HCT116 (cell line): Measurements from ENCODE around the gene ADGRE1. TPM values are rescaled to one million over a fixed set of nuclear protein-coding genes. Genes with fewer than 3 reads are reported as not detected.

Source experiments
- ATAC-seq: fragments of 200-7000 bp; cut with Tn5 transposase; 2 replicates; pipeline ENCODE4 v1.9.1; 2020; ENCODE audit warnings: mild to moderate bottlenecking, moderate library complexity
- BruUV-seq: library from RNA; stranded (reverse); fragments of 400-500 nt; replicated peaks from 2 replicates; lab custom pipeline; 2021; lab: Mats Ljungman, UMichigan
- CTCF ChIA-PET: fragments of 300-600 bp; sonication (Branson Sonifier 250); formaldehyde crosslinking; loops from one replicate; lab custom pipeline; 2021; ENCODE audit warnings: antibody characterized with exemption; lab: Charles Lee
- POLR2A ChIA-PET: fragments of 300-600, 350-600 bp; sonication (Branson Sonifier 250); formaldehyde crosslinking; loops from one replicate; lab custom pipeline; 2021; ENCODE audit warnings: antibody characterized with exemption; lab: Charles Lee
- RAD21 ChIA-PET, 2 experiments: fragments of 300-600 bp; sonication (Branson Sonifier 250); formaldehyde crosslinking; loops; one replicate each; lab custom pipeline; 2023; ENCODE audit warnings: low total read pairs in 2 of 2; ENCODE audit not compliant: uncharacterized antibody in 2 of 2, unreplicated experiment in 2 of 2, low non-redundant PET in 1 of 2; lab: Charles Lee
- DNase-seq: peaks from one replicate; pipeline ENCODE4 v3.0.0-alpha.2; 2010; ENCODE audit warnings: low read depth, low spot score
- H2AFZ ChIP-seq: fragments of 200-600 bp; shearing (Covaris generic), sonication (generic); 2 replicates; pipeline ENCODE4 v1.6.1; 2017; ENCODE audit warnings: low read depth, mixed run types, mixed read lengths, antibody characterized with exemption, low read length; ENCODE audit not compliant: poor library complexity, severe bottlenecking
- H3K27ac ChIP-seq: 2 replicates; pipeline ENCODE4 v1.5.1; 2012; ENCODE audit warnings: low read depth, low read length
- H3K27me3 ChIP-seq: fragments of 200-600 bp; sonication (generic); 2 replicates; pipeline ENCODE4 v1.6.1; 2016; ENCODE audit warnings: mixed run types, low read length, mixed read lengths; ENCODE audit not compliant: insufficient read depth
- H3K36me3 ChIP-seq, 2 experiments: fragments of 200-500 bp in 1 of 2; fragments of 200-600 bp in 1 of 2; sonication (Bioruptor generic) in 1 of 2; sonication (generic) in 1 of 2; 2 replicates each; pipeline versions ENCODE4 v1.5.1 to v1.6.1; 2014 to 2016; ENCODE audit warnings: low read length in 2 of 2, inconsistent platforms in 1 of 2, mixed read lengths in 1 of 2, mixed run types in 1 of 2; ENCODE audit not compliant: insufficient read depth in 2 of 2, control insufficient read depth in 1 of 2
- H3K4me1 ChIP-seq, 2 experiments: fragments of 200-600 bp in 1 of 2; sonication (generic) in 1 of 2; 2 replicates each; pipeline versions ENCODE4 v1.5.1 to v1.6.1; 2012 to 2017; ENCODE audit warnings: low read length in 2 of 2, inconsistent platforms in 1 of 2, mild to moderate bottlenecking in 1 of 2, mixed read lengths in 1 of 2, mixed run types in 1 of 2, moderate library complexity in 1 of 2; ENCODE audit not compliant: insufficient read depth in 2 of 2, control insufficient read depth in 1 of 2
- H3K4me2 ChIP-seq: fragments of 200-600 bp; sonication (generic); 2 replicates; pipeline ENCODE4 v1.6.1; 2017; ENCODE audit warnings: mixed run types, low read length, mixed read lengths
- H3K4me3 ChIP-seq, 2 experiments: fragments of 200-600 bp in 1 of 2; sonication (generic) in 1 of 2; replicated peaks in 1 of 2; 2 replicates each; pipeline ENCODE4 v1.5.1; 2011 to 2016; ENCODE audit warnings: low read length in 2 of 2, control low read depth in 1 of 2, low read depth in 1 of 2, mild to moderate bottlenecking in 1 of 2, mixed read lengths in 1 of 2, mixed run types in 1 of 2
- H3K79me2 ChIP-seq: fragments of 200-600 bp; sonication (generic); 2 replicates; pipeline ENCODE4 v1.6.1; 2017; ENCODE audit warnings: mild to moderate bottlenecking, mixed run types, low read length, moderate library complexity, mixed read lengths; ENCODE audit not compliant: insufficient read depth
- H3K9ac ChIP-seq: fragments of 200-600 bp; sonication (generic); 2 replicates; pipeline ENCODE4 v1.6.1; 2016; ENCODE audit warnings: low read length, mixed read lengths
- H3K9me2 ChIP-seq: fragments of 200-600 bp; sonication (generic), shearing (Covaris generic); 2 replicates; pipeline ENCODE4 v1.6.1; 2017; ENCODE audit warnings: mixed run types, mild to moderate bottlenecking, moderate library complexity; ENCODE audit not compliant: insufficient read depth
- H3K9me3 ChIP-seq, 2 experiments: fragments of 200-500 bp in 1 of 2; fragments of 200-600 bp in 1 of 2; sonication (Bioruptor generic) in 1 of 2; sonication (generic) in 1 of 2; 2 replicates each; pipeline ENCODE4 v1.6.1; 2014 to 2017; ENCODE audit warnings: low read length in 2 of 2, mixed read lengths in 2 of 2, inconsistent platforms in 1 of 2, low read depth in 1 of 2, mild to moderate bottlenecking in 1 of 2, mixed run types in 1 of 2, moderate library complexity in 1 of 2; ENCODE audit not compliant: control insufficient read depth in 1 of 2, insufficient read depth in 1 of 2
- H4K20me1 ChIP-seq: fragments of 200-600 bp; sonication (generic), shearing (Covaris generic); 2 replicates; pipeline ENCODE4 v1.6.1; 2017; ENCODE audit warnings: mixed run types, mild to moderate bottlenecking, moderate library complexity; ENCODE audit not compliant: insufficient read depth
- ELF1 ChIP-seq: IDR thresholded peaks from 2 replicates; pipeline ENCODE4 v1.6.1; 2012; ENCODE audit warnings: low read depth, borderline replicate concordance
- POLR2A ChIP-seq: IDR thresholded peaks from 2 replicates; pipeline ENCODE4 v1.7.0; 2011; ENCODE audit warnings: borderline replicate concordance; ENCODE audit not compliant: insufficient read depth, insufficient read length; ENCODE audit errors: extremely low read depth
- RAD21 ChIP-seq: IDR thresholded peaks from 2 replicates; pipeline ENCODE4 v1.6.1; 2012; ENCODE audit warnings: low read depth, mild to moderate bottlenecking
- YY1 ChIP-seq: IDR thresholded peaks from 2 replicates; pipeline ENCODE4 v1.6.1; 2011; ENCODE audit warnings: low read length, low read depth, moderate library complexity, mild to moderate bottlenecking; ENCODE audit not compliant: insufficient replicate concordance; ENCODE audit errors: extremely low read depth
- ZFX ChIP-seq: fragments of 450-650 bp; IDR thresholded peaks from 2 replicates; pipeline ENCODE4 v1.6.1; 2017
- intact Hi-C: fragments of 100-400 bp; cut with micrococcal nuclease; formaldehyde crosslinking; loops from 2 replicates; pipeline ENCODE4 v1.10.0; 2022
- total RNA-seq: library from RNA; stranded (reverse); gene quantifications from one replicate; pipeline ENCODE4 v1.2.1, GENCODE V29; 2021; ENCODE audit not compliant: unreplicated experiment
- TF ChIP-seq, protein P1 (sequence below): IDR thresholded peaks from 2 replicates; pipeline ENCODE4 v1.6.1; 2012; ENCODE audit warnings: low read depth
- TF ChIP-seq, protein P2 (sequence below): IDR thresholded peaks from 2 replicates; pipeline ENCODE4 v1.6.1; 2012
- TF ChIP-seq, protein P3 (sequence below), 3 experiments: fragments of 200-600 bp in 1 of 3; sonication (generic) in 1 of 3; IDR thresholded peaks in 2 of 3; conservative IDR thresholded peaks in 1 of 3; 2 replicates each; pipeline ENCODE4 v1.5.1; 2012 to 2017; ENCODE audit warnings: low read depth in 2 of 3, low read length in 2 of 3, antibody characterized with exemption in 1 of 3, borderline replicate concordance in 1 of 3, control low read depth in 1 of 3, mild to moderate bottlenecking in 1 of 3, mixed read lengths in 1 of 3, mixed run types in 1 of 3, moderate library complexity in 1 of 3; ENCODE audit not compliant: insufficient read depth in 1 of 3

The ADGRE1 gene
- total RNA-seq, 1 experiment from 2014 or later: not detected

DNA sequence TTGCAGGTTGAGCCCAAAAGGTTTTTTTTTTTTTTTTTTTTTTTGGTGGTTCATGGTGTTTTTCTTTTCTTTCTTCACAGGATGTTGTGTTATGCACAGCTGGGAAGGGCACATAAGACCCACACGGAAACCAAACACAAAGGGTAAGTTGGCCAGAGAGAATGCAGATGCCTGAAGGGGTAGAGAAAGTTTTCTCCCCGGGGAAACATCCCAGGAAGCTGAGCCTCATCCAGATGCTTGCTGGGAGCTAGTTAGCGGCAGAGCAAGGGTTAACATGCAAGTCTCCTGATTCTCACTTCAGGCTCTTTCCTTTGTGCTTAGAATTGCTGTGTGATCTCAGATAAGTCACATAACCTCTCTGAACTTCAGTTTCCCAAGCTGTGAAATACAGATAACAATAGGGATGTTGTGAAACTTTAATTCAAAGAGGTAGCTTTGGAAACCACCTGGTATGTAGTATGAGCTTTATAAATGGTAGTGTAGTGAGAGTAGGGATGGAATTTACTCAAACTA lies 3.1 kb downstream of the ADGRE1 start:
- ChIA-PET CTCF (no interaction called here), POLR2A (interaction anchor here (0.6 kb wide), 1 partner anchor 1040 kb away, joined by 5 read pairs; no protein-coding TSS in a partner anchor), RAD21 (no interaction called here)
- Histone ChIP-seq H3K4me1 (no peaks in the 10 kb centered on the region), H2AFZ (no peak overlapping the region), H3K79me2 (no peaks in the 10 kb centered on the region), H3K4me3 (no peak overlapping the region), H3K9ac (no peak overlapping the region), H3K27ac (no peak overlapping the region), H3K4me2 (no peak overlapping the region), H3K9me3 (no peaks in the 10 kb centered on the region), H3K27me3 (peaks cover 17% of the 10 kb centered on the region), H3K9me2 (no peaks in the 10 kb centered on the region), H3K36me3 (no peaks in the 10 kb centered on the region), H4K20me1 (no peaks in the 10 kb centered on the region)
- intact Hi-C loops: no loop called here
- DNase-seq (no peak), ATAC-seq (no peak)
- BruUV-seq: no TSS peak
- TF ChIP-seq ELF1 (no peak), RAD21 (no peak), YY1 (no peak), ZFX (no peak), POLR2A (no peak)
- TF ChIP-seq, protein P1, sequence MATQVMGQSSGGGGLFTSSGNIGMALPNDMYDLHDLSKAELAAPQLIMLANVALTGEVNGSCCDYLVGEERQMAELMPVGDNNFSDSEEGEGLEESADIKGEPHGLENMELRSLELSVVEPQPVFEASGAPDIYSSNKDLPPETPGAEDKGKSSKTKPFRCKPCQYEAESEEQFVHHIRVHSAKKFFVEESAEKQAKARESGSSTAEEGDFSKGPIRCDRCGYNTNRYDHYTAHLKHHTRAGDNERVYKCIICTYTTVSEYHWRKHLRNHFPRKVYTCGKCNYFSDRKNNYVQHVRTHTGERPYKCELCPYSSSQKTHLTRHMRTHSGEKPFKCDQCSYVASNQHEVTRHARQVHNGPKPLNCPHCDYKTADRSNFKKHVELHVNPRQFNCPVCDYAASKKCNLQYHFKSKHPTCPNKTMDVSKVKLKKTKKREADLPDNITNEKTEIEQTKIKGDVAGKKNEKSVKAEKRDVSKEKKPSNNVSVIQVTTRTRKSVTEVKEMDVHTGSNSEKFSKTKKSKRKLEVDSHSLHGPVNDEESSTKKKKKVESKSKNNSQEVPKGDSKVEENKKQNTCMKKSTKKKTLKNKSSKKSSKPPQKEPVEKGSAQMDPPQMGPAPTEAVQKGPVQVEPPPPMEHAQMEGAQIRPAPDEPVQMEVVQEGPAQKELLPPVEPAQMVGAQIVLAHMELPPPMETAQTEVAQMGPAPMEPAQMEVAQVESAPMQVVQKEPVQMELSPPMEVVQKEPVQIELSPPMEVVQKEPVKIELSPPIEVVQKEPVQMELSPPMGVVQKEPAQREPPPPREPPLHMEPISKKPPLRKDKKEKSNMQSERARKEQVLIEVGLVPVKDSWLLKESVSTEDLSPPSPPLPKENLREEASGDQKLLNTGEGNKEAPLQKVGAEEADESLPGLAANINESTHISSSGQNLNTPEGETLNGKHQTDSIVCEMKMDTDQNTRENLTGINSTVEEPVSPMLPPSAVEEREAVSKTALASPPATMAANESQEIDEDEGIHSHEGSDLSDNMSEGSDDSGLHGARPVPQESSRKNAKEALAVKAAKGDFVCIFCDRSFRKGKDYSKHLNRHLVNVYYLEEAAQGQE: no peak
- TF ChIP-seq, protein P2, sequence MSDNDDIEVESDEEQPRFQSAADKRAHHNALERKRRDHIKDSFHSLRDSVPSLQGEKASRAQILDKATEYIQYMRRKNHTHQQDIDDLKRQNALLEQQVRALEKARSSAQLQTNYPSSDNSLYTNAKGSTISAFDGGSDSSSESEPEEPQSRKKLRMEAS: no peak
- TF ChIP-seq, protein P3, sequence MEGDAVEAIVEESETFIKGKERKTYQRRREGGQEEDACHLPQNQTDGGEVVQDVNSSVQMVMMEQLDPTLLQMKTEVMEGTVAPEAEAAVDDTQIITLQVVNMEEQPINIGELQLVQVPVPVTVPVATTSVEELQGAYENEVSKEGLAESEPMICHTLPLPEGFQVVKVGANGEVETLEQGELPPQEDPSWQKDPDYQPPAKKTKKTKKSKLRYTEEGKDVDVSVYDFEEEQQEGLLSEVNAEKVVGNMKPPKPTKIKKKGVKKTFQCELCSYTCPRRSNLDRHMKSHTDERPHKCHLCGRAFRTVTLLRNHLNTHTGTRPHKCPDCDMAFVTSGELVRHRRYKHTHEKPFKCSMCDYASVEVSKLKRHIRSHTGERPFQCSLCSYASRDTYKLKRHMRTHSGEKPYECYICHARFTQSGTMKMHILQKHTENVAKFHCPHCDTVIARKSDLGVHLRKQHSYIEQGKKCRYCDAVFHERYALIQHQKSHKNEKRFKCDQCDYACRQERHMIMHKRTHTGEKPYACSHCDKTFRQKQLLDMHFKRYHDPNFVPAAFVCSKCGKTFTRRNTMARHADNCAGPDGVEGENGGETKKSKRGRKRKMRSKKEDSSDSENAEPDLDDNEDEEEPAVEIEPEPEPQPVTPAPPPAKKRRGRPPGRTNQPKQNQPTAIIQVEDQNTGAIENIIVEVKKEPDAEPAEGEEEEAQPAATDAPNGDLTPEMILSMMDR (IDR thresholded peaks at IDR 0.05 in 2 of 3, conservative IDR thresholded peaks at IDR 0.05 in 1 of 3; ENCODE audit: borderline replicate concordance in 1 of 3, insufficient read depth in 1 of 3, low read depth in 2 of 3, low read length in 2 of 3): no peak
